GM21381 (cell line): ENCODE data around the gene CORO2B.

Experiments
- ATAC-seq: cut with Tn5 transposase; IDR thresholded peaks from one replicate; pipeline ENCODE4 v1.9.1; 2021; ENCODE audit warnings: mild to moderate bottlenecking, moderate library complexity; ENCODE audit not compliant: unreplicated experiment

CORO2B gene

GRCh38 chr15:68765602-68766368, 187.0 kb downstream of the CORO2B start:
- no peak for ATAC-seq

- no peak for ATAC-seq
Observed at GRCh38 chr15:68767833-68768232, 189.0 kb downstream of the CORO2B start.

- no peak for ATAC-seq
Observed at GRCh38 chr15:68768321-68768720, 189.5 kb downstream of the CORO2B start.

GRCh38 chr15:68769702-68770101, 190.9 kb downstream of the CORO2B start:
- ATAC-seq = no peak

GRCh38 chr15:68770216-68770615, 191.4 kb downstream of the CORO2B start:
- no peak for ATAC-seq

- no peak for ATAC-seq
Observed at GRCh38 chr15:68773036-68773435, 194.2 kb downstream of the CORO2B start.

- ATAC-seq = no peak
Observed at GRCh38 chr15:68774120-68774519, 195.3 kb downstream of the CORO2B start.

- no peak for ATAC-seq
Observed at GRCh38 chr15:68774521-68775235, 195.9 kb downstream of the CORO2B start.

- ATAC-seq = no peak
Observed at GRCh38 chr15:68775236-68775577, 196.4 kb downstream of the CORO2B start.

GRCh38 chr15:68775671-68776476, 197.1 kb downstream of the CORO2B start:
- no peak for ATAC-seq

GRCh38 chr15:68776477-68777270, 197.9 kb downstream of the CORO2B start:
- ATAC-seq = no peak
